ENCODE results near the gene UVRAG.

DNA sequence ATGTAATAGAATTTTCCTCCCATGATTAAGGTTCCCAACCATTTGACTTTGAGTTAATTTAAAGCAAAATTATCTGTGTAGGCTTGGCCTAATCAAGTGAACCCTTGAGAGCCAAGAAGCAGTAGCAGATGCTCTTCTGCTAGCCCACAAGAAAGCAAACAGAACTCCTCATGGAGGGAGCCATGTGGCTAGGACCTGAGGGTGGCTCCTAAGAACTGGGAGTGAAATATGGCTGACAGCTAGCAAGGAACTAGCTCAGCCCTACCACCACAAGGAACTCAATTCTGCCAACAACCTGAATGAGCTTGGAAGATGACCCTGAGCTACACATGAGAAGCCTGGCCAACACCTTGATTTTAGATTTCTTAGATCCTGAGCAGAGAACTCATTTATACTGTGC, 223.6 kb downstream of the UVRAG start:
- no peak for TF ChIP-seq CTCF (conservative IDR thresholded peaks at IDR 0.05; ENCODE audit: low read depth, low read length)
- TF ChIP-seq EZH2 (IDR thresholded peaks at IDR 0.05; ENCODE audit: low read length, unreplicated experiment), result no peak

Measured in PC-3 (cell line).